Stimulated activated CD4-positive, alpha-beta T cell treated with anti-CD3 and anti-CD28 coated beads, Interleukin-1b, Interleukin-23, amount 100 ng/mL, for 1 hour (primary cell): ENCODE results near the gene PPIL4.
"Not testable (repeated sequence)": the region's sequence is repeated elsewhere in the genome, so short reads cannot be mapped to it uniquely, and the experiment has no call there.

Experiments
- DNase-seq, 2 donors: peaks; one replicate each; pipeline ENCODE4 v3.0.0-alpha.2; 2020; ENCODE audit warnings: low read depth in 2 of 2

Gene PPIL4

DNA sequence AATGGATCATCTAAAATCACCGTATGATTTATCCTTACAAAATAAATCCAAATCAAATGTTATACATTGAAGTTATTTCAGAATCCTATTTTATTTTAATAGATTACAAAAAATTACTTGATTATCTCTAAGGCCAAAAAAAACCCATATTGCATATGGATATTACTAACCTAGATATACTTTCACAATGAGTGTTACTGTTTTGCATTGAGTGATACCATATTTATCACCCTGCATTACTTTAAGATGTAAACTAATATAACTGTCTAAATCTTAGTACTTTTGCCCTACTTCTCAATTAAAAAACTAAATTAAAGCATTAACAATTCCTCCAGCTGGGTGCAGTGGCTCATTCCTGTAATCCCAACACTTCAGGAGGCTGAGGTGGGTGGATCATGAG lies 11.1 kb downstream of the PPIL4 start:
- DNase-seq: no peak

DNA sequence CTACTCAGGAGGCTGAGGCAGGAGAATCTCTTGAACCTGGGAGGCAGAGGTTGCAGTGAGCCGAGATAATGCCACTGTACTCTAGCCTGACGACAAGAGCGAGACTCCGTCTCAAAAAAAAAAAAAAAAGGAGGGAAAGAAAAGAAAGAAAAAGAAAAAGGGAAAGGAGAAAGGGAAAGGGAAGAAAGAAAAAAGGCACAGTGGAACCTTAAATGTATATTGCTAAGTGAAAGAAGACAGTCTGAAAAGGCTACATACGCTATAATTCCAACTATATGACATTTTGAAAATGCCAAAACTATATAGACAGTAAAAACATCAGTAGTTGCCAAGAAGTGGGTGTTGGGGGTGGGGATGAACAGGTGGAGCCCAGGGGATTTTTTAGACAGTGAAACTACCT lies 16.2 kb downstream of the PPIL4 start:
- no peak for DNase-seq

- DNase-seq: no peak
Observed at GRCh38 chr6:149515494-149515893, 30.3 kb downstream of the PPIL4 start.

DNA sequence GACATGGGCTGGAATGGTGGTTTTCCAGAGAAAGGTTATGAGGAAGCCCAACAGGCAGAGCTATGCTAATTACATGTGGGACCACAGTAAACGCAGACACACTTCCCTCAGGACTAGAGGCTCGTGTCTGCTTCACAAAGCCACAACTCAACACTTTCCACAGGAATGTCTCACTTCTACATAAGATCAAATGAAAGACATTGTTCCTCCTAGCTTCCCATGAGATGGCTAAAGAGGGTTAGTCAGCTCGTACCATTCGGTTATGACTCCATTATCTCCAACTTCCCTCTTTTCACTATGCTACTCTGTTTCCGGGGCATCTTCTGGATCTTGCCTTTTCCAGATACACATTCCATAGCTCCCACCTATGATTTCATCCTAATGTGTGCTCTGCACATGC lies 31.9 kb downstream of the PPIL4 start:
- DNase-seq: no peak

DNA sequence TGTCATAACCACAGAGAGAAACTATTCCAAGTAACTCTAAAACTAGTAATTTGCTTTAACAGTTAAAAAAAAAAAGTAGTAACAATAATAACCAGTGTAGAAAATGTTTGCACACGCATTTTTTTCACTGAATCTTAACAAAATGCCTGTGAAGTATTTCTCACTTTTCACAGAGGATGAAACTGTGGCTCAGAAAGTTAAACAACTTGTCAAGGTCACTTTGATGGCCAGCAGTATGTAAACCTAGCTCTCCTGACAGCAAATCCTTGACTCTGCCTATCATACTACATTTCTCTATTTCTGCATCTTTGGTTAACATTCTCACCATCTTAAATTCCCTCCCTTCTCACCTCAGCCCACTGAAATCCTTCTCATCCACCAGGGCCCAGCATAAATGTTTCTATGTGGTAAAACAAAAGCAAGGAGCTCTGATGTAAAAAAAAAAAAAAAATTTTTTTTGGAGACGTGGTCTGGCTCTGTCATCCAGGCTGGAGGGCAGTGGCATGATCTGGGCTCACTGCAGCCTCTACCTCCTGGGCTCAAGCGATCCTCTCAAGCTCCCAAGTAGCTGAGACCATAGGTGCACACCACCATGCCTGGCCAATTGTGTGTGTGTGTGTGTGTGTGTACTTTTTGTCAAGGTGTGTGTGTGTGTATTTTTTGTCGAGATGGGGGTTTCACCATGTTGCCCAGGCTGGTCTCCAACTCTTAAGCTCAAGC lies 34.9 kb downstream of the PPIL4 start:
- no peak for DNase-seq

DNA sequence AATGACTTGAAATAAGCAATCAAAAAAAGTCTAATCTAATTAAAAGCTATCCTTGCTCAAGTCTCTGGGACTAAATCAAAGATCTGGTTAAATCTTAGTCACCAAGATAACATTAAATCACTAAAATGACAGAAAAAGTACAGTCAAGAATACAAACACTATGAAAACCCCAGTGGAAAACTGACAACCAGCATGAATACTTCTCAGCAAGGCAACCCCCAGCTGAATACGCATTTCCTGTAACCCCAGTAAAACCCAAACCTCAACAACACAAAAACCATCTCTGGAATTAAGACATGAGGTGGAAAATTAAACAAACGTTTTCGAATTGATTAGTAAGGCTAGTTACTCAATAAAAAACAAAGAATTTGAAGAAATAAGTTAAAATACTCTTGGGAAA lies 37.4 kb downstream of the PPIL4 start:
- peak in 1 of 2 donors; percentile 24 for DNase-seq

GRCh38 chr6:149503872-149504271 lies 42.0 kb downstream of the PPIL4 start:
- no peak for DNase-seq

GRCh38 chr6:149503276-149503675 lies 42.6 kb downstream of the PPIL4 start:
- no peak for DNase-seq

GRCh38 chr6:149501768-149502167 lies 44.1 kb downstream of the PPIL4 start:
- DNase-seq: no peak

DNA sequence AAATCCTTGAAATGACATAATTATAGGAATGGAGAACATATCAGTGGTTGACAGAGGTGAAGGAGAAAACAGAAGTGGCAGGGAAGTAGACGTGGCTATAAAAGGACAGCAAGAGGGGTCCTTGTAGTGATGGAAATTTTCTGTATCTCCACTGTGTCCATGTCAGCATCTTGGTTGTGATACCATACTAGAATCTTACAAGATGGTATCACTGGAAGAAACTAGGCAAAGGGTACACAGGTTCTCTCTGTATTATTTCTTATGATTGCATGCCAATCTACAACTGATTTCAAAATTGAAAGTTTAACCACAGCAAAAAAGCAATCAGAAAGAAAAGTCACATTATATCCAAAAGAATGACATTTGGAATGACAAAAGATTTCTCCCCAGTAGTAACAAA lies 44.6 kb downstream of the PPIL4 start:
- no peak for DNase-seq

GRCh38 chr6:149500096-149500495 lies 45.7 kb downstream of the PPIL4 start:
- DNase-seq: no peak

DNA sequence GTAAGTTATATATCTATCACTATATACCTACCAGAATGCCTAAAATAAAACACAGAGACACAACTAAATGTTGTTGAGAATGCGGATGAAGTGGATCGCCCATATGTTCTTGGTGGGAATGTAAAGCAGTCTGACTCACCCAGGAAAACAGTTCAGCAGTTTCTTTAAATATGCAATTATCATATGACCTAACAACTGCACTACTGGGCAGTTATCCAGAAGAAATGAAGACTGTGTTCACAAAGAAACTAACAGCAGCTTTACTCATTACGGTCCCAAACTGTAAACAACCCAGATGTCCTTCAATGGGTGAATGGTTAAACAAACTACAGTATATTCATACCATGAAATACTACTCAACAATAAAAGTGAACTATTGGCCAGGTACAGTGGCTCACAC lies 46.8 kb downstream of the PPIL4 start:
- no peak for DNase-seq

- no peak for DNase-seq
Observed at GRCh38 chr6:149497365-149497764, 48.5 kb downstream of the PPIL4 start.

- not testable (repeated sequence) for DNase-seq
Observed at GRCh38 chr6:149496597-149496996, 49.2 kb downstream of the PPIL4 start.

GRCh38 chr6:149495349-149496016 lies 50.4 kb downstream of the PPIL4 start:
- not testable (repeated sequence) for DNase-seq

- not testable (repeated sequence) for DNase-seq
Observed at GRCh38 chr6:149494810-149495209, 51.0 kb downstream of the PPIL4 start.

DNA sequence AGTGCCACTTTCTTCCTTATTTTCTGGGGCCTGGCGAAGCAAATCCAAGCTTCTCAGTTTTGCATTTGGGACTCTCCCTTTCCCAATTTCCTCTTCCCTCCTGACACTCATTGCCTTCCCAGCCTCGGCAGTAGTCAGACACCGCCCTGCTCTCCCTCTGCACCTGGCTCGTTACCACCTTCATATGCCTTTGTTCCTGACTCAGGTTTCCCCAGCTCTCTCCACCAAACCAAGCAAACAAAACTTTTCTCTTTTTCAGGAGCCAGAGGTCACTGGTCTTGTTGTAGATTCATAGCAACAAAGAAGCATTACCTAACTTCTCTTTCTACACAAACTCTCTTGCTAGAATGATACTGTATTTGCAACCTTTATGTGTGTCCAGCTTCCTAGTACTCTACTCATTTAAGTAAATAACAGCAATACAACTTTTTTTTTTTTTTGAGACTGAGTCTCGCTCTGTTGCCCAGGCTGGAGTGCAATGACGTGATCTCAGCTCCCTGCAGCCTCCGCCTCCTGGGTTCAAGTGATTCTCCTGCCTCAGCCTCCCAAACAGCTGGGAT lies 52.0 kb downstream of the PPIL4 start:
- no peak for DNase-seq

DNA sequence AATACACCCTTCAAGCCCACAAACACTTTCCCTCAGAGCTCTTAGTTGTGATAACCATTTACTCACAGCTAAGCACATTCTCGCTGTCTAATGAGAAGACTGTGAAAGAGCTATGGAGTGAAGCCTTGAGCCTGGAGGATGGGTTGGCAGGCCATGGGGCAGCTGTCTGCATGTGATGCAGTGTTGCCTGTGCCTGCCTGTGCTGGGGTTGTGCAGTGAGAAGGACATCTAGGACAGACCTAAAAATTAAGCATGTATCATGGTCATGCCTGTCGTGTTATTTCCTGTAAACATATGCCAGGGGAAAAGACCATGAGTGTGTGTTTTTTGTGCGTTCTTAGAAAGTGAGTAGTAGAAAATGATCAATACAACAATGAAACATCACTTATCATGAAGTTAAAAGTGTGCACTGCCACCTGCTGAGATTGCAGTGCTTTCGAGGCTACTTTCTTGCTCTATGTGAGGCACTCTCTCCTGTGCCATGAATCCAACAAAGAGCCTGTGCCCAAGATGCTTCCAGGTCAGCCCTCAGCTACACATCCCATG lies 53.0 kb downstream of the PPIL4 start:
- no peak for DNase-seq

- DNase-seq: no peak
Observed at GRCh38 chr6:149489967-149490366, 55.9 kb downstream of the PPIL4 start.

DNA sequence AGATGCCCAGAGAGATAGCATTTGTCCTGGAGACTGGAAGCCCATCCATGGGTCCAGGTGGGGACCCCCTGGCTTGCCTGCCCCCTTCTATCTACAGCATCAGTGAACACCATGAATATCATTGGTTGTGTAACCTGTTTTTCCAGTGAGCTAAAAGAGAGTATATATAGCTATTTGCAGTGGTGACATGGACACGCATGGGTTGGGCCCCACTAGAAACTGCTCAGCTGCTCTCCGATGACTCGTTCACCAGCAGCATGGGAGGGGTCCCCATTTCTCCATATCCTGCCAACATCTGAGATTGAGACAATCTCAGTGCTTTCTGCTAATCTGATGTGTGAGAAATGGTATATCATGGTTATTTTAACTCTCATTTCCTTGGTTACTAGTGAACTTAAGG lies 57.0 kb downstream of the PPIL4 start:
- DNase-seq: no peak

DNA sequence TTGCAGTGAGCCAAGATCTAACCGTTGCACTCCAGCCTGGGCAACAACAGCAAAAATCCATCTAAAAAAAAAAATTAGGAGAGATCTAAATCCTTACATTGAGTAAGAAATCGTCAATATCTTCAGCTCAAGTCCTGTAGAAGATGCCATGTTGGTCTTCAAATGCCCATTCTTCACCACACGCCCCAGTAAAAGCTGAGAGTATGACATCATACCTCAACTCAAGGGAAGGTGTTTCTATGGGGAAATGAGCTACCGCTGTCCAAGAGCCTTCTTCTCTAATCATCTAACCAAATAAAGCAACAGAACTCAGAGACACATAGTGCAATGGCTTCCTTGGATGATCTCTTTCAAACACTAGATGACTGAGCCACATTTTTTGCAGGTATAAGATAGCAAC lies 58.5 kb downstream of the PPIL4 start:
- no peak for DNase-seq

GRCh38 chr6:149484733-149485700 lies 60.8 kb downstream of the PPIL4 start, which contains the start of gene ZC3H12D:
TSS of gene ZC3H12D (minus strand) at chr6:149485014. CDS start at chr6:149474543, 10,471 bp downstream.
- peak in 1 of 2 donors; percentile 72 for DNase-seq
